Smooth muscle cell (in vitro differentiated cells): ENCODE measurements around the gene PATE4. TPM values are rescaled to one million over a fixed set of nuclear protein-coding genes. Genes with fewer than 3 reads are reported as not detected.

ENCODE experiments used
- DNase-seq: peaks from one replicate; lab custom pipeline; 2025; ENCODE audit not compliant: unreplicated experiment; lab: John Stamatoyannopoulos, UW
- H2AFZ ChIP-seq: fragments of 200-600 bp; sonication (generic); 2 replicates; pipeline ENCODE4 v1.6.0; 2016; ENCODE audit warnings: antibody characterized with exemption, low read depth, mild to moderate bottlenecking
- H3F3A ChIP-seq: fragments of 200-600 bp; sonication (generic); 2 replicates; pipeline ENCODE4 v1.6.0; 2017; ENCODE audit warnings: antibody characterized with exemption, low read depth
- H3K27ac ChIP-seq: fragments of 200-600 bp; sonication (generic); 2 replicates; pipeline ENCODE4 v1.5.1; 2016; ENCODE audit warnings: low read depth, mild to moderate bottlenecking
- H3K27me3 ChIP-seq: fragments of 200-600 bp; sonication (generic); 2 replicates; pipeline ENCODE4 v1.6.1; 2016; ENCODE audit warnings: low read depth, mild to moderate bottlenecking
- H3K36me3 ChIP-seq: fragments of 200-600 bp; sonication (generic); 2 replicates; pipeline ENCODE4 v1.5.1; 2016; ENCODE audit warnings: low read depth
- H3K4me1 ChIP-seq: fragments of 200-600 bp; sonication (generic); 2 replicates; pipeline ENCODE4 v1.5.1; 2016; ENCODE audit warnings: low read depth
- H3K4me2 ChIP-seq: fragments of 200-600 bp; sonication (generic); 2 replicates; pipeline ENCODE4 v1.6.0; 2016; ENCODE audit warnings: mild to moderate bottlenecking
- H3K4me3 ChIP-seq: fragments of 200-600 bp; sonication (generic); 2 replicates; pipeline ENCODE4 v1.5.1; 2016; ENCODE audit warnings: mild to moderate bottlenecking
- H3K79me2 ChIP-seq: fragments of 200-600 bp; sonication (generic); 2 replicates; pipeline ENCODE4 v1.6.0; 2016; ENCODE audit warnings: low read depth, mild to moderate bottlenecking
- H3K9ac ChIP-seq: fragments of 200-600 bp; sonication (generic); 2 replicates; pipeline ENCODE4 v1.6.0; 2016; ENCODE audit warnings: low read depth
- H3K9me3 ChIP-seq: fragments of 200-600 bp; sonication (generic); replicated peaks from 2 replicates; pipeline ENCODE4 v1.5.1; 2016; ENCODE audit warnings: low read depth
- H4K20me1 ChIP-seq: fragments of 200-600 bp; sonication (generic); 2 replicates; pipeline ENCODE4 v1.6.0; 2016; ENCODE audit warnings: low read depth
- WGBS: methylation state at CpG from one replicate; pipeline ENCODE4 v1.1.7; 2016; ENCODE audit warnings: low lambda C conversion rate; 5-methylcytosine and 5-hydroxymethylcytosine counted together
- polyA plus RNA-seq: library from polyadenylated mRNA; unstranded; fragments of >200 nt; fragmentation: Nextera tagmentation; extraction: Ambion mirVana; gene quantifications from 2 replicates; pipeline ENCODE4 v1.2.1, GENCODE V29; 2016
- total RNA-seq: library from RNA; depleted of rRNA; stranded (reverse); fragments of >200 nt; gene quantifications from 2 replicates; pipeline ENCODE4 v1.2.3, GENCODE V29; 2014
- TF ChIP-seq, protein P1 (sequence below): fragments of 200-600 bp; sonication (generic); IDR thresholded peaks from 2 replicates; pipeline ENCODE4 v1.5.1; 2017; ENCODE audit warnings: borderline replicate concordance, mild to moderate bottlenecking, antibody characterized with exemption; ENCODE audit not compliant: insufficient read depth, poor library complexity, severe bottlenecking

Gene PATE4
- total RNA-seq, result not detected in 2 replicates
- not detected in 2 replicates for polyA plus RNA-seq

- Histone ChIP-seq H2AFZ (no peak within 1 kb of the TSS), H3K4me2 (no peak within 1 kb of the TSS), H3K36me3 (no peaks in the 10 kb centered on the region), H3K4me1 (no peaks in the 10 kb centered on the region), H3K9ac (no peak within 1 kb of the TSS), H3K9me3 (no peaks in the 10 kb centered on the region), H3F3A (no peaks in the 10 kb centered on the region), H3K4me3 (no peak within 1 kb of the TSS), H4K20me1 (no peaks in the 10 kb centered on the region), H3K27ac (no peak within 1 kb of the TSS), H3K79me2 (no peaks in the 10 kb centered on the region), H3K27me3 (no peaks in the 10 kb centered on the region)
- TF ChIP-seq, protein P1, sequence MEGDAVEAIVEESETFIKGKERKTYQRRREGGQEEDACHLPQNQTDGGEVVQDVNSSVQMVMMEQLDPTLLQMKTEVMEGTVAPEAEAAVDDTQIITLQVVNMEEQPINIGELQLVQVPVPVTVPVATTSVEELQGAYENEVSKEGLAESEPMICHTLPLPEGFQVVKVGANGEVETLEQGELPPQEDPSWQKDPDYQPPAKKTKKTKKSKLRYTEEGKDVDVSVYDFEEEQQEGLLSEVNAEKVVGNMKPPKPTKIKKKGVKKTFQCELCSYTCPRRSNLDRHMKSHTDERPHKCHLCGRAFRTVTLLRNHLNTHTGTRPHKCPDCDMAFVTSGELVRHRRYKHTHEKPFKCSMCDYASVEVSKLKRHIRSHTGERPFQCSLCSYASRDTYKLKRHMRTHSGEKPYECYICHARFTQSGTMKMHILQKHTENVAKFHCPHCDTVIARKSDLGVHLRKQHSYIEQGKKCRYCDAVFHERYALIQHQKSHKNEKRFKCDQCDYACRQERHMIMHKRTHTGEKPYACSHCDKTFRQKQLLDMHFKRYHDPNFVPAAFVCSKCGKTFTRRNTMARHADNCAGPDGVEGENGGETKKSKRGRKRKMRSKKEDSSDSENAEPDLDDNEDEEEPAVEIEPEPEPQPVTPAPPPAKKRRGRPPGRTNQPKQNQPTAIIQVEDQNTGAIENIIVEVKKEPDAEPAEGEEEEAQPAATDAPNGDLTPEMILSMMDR, result no peak
- WGBS, result 64% methylated on average over 3 of the region's 3 CpGs
- no peak for DNase-seq
These were observed at the start of gene PATE4 for GRCh38 chr11:125833016-125833415. Gene PATE4 (plus strand): TSS chr11:125833316. CDS start chr11:125833360, 44 bp downstream.

GRCh38 chr11:125784678-125785077 is 48.4 kb upstream of the PATE4 start:
- no peaks in the 10 kb centered on the region for H3F3A ChIP-seq
- no peaks in the 10 kb centered on the region for H3K79me2 ChIP-seq
- H2AFZ ChIP-seq, result no peak overlapping the region
- DNase-seq, result no peak
- no peaks in the 10 kb centered on the region for H3K4me1 ChIP-seq
- H4K20me1 ChIP-seq, result no peaks in the 10 kb centered on the region
- no peaks in the 10 kb centered on the region for H3K9me3 ChIP-seq
- no peak overlapping the region for H3K4me3 ChIP-seq
- no peak overlapping the region for H3K27ac ChIP-seq
- TF ChIP-seq, protein P1, result no peak
- H3K27me3 ChIP-seq, result no peaks in the 10 kb centered on the region
- H3K9ac ChIP-seq, result no peak overlapping the region
- WGBS, result 76% methylated on average over 2 of the region's 2 CpGs
- no peaks in the 10 kb centered on the region for H3K36me3 ChIP-seq
- H3K4me2 ChIP-seq, result no peak overlapping the region

DNA sequence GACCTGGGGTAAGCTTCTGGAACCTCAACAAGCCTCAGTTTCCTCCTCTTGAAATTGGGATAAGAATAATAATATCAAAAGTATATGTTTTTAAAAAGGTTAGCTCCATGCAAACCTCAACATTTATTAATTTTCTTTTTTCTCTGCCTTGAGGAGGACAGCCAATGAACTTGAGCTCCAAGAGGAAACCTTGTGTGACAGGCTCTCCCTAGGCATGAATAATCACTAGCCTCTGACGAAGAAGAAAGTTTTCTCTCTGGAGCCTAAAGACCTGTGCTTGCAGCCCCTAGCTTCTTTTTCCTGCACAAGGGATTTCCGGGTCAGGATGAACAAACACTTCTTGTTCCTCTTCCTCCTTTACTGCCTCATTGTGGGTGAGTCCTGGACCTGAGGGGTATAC is 45.3 kb upstream of the PATE4 start, which contains the start of gene PATE3:
PATE3 (plus strand) TSS at position 301 of the 400 bp plus-strand sequence; CDS start at position 326, 25 bp downstream.
- DNase-seq, result no peak
- TF ChIP-seq, protein P1, result no peak
- H3K4me1 ChIP-seq, result no peaks in the 10 kb centered on the region
- H3K79me2 ChIP-seq, result no peaks in the 10 kb centered on the region
- no peaks in the 10 kb centered on the region for H3K9me3 ChIP-seq
- no peak within 1 kb of the TSS for H3K4me3 ChIP-seq
- H2AFZ ChIP-seq, result no peak within 1 kb of the TSS
- H3K4me2 ChIP-seq, result no peak within 1 kb of the TSS
- no peaks in the 10 kb centered on the region for H3K27me3 ChIP-seq
- H4K20me1 ChIP-seq, result no peaks in the 10 kb centered on the region
- H3K9ac ChIP-seq, result no peak within 1 kb of the TSS
- 89% methylated on average over 2 of the region's 2 CpGs for WGBS
- H3K36me3 ChIP-seq, result no peaks in the 10 kb centered on the region
- no peaks in the 10 kb centered on the region for H3F3A ChIP-seq
- H3K27ac ChIP-seq, result no peak within 1 kb of the TSS

- no peaks in the 10 kb centered on the region for H3K27me3 ChIP-seq
- no peaks in the 10 kb centered on the region for H3K36me3 ChIP-seq
- H4K20me1 ChIP-seq, result no peaks in the 10 kb centered on the region
- H3K79me2 ChIP-seq, result no peaks in the 10 kb centered on the region
- no peak overlapping the region for H3K4me3 ChIP-seq
- no peak overlapping the region for H3K9ac ChIP-seq
- no peaks in the 10 kb centered on the region for H3F3A ChIP-seq
- H2AFZ ChIP-seq, result no peak overlapping the region
- H3K4me2 ChIP-seq, result no peak overlapping the region
- TF ChIP-seq, protein P1, result no peak
- 93% methylated on average over 4 of the region's 4 CpGs for WGBS
- H3K4me1 ChIP-seq, result no peaks in the 10 kb centered on the region
- no peak overlapping the region for H3K27ac ChIP-seq
- no peak for DNase-seq
- no peaks in the 10 kb centered on the region for H3K9me3 ChIP-seq
These were observed 42.3 kb upstream of the PATE4 start for GRCh38 chr11:125790825-125791224.
